Hematopoietic multipotent progenitor cell treated with erythropoietin and hydrocortisone succinate and interleukin-3 and kit ligand, for 6 days (in vitro differentiated cells): Measurements from ENCODE around the gene POMT1.
"Not testable (repeated sequence)": the region's sequence is repeated elsewhere in the genome, so short reads cannot be mapped to it uniquely, and the experiment has no call there.

Source experiments
- DNase-seq: peaks from one replicate; pipeline ENCODE4 v3.0.0-alpha.2; 2015

Gene POMT1

GRCh38 chr9:131525643-131526565 lies 23.2 kb downstream of the POMT1 start:
- no peak for DNase-seq

GRCh38 chr9:131528186-131528585 lies 25.5 kb downstream of the POMT1 start:
- DNase-seq, result no peak

GRCh38 chr9:131528886-131529505 lies 26.3 kb downstream of the POMT1 start:
- no peak for DNase-seq

- DNase-seq, result no peak
These were observed 27.2 kb downstream of the POMT1 start for GRCh38 chr9:131529597-131530545.

DNA sequence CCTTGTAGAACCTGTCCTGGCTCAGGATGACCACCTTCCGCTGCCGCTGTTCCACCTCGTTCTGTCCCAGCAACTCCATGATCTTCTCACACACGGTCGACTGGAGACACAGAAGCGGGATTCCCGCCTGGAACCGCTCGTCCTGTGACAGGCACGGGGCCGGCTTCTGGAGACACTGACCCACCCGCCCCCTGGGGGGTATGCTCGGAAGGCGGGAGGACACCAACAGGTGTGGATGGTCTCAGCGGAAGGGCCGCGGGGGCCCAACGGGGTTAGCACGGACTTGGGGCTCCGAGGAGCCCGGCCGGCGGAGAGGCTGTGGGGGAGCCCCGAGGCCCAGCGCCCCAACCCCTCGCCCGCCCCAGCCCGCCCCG lies 27.8 kb downstream of the POMT1 start:
- peak; percentile 43 for DNase-seq

GRCh38 chr9:131530920-131531832 lies 28.5 kb downstream of the POMT1 start, which contains the start of gene UCK1:
Gene UCK1 (minus strand): TSS chr9:131531263. CDS start chr9:131531174, 89 bp downstream.
- DNase-seq, result peak; percentile 91

DNA sequence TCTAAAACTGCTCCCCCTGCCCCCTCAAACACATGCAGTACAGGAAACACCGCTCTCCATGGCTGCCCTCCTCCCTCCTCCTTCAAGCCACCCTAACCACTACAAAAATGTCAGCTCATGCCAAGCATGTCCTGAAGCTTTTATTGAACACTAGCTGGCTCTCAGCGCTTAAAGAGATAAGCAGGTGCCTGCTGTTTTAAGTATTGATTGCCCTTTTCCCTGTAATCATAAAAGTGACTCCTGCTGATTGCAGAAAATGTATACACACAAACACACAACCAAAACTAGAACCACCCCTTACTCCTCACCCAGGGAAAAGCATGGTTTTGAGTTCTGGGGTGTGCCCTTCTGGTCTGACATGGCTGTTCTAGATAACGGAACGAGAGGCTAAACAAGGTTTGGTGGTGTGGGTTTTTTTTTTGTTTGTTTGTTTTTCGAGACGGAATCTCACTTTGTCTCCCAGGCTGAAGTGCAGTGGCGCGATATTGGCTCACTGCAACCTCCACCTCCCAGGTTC lies 32.1 kb downstream of the POMT1 start:
- peak; percentile 92 for DNase-seq

DNA sequence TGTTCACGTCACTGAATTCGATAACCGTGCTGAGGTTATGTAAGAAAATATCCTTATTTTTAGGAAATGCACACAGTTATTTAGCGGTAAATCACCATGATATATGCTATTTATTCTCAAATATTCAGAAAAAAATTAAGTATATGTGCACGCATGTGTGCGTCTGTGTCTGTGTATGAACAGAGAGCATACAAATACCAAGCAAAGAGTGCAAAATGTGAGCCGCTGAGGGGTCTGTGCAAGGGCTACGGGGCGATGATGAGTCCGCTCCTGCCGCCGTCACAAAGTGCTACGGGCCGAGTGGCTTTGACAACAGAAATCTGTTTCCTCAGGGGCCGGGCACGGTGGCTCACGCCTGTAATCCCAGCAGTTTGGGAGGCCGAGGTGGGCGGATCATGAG lies 35.2 kb downstream of the POMT1 start:
- DNase-seq, result no peak

- no peak for DNase-seq
These were observed 36.7 kb downstream of the POMT1 start for GRCh38 chr9:131539223-131539923.

DNA sequence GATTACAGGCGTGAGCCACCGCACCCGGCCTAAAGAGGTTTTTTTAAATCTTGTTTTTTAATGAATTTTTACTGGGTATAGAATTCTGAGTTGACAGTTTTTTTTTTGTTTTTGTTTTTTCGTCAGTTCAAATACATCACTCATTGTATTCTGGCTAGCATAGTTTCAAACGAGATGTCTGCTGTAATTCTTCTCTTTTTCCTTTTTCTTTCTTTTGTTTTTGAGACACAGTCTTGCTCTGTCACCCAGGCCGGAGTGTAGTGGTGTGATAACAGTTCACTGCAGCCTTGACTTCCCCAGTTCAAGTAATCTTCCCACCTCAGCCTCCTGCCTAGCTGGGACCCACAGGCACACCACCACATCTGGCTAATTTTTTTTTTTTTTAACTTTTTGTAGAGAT lies 40.4 kb downstream of the POMT1 start:
- no peak for DNase-seq

GRCh38 chr9:131545003-131545785 lies 42.5 kb downstream of the POMT1 start, which contains the start of gene PRRT1B:
Gene PRRT1B (plus strand): TSS chr9:131545523. CDS start chr9:131545616, 93 bp downstream.
- DNase-seq, result no peak

GRCh38 chr9:131545786-131546335 lies 43.1 kb downstream of the POMT1 start:
- DNase-seq, result no peak

GRCh38 chr9:131546336-131547084 lies 43.8 kb downstream of the POMT1 start:
- DNase-seq, result no peak

DNA sequence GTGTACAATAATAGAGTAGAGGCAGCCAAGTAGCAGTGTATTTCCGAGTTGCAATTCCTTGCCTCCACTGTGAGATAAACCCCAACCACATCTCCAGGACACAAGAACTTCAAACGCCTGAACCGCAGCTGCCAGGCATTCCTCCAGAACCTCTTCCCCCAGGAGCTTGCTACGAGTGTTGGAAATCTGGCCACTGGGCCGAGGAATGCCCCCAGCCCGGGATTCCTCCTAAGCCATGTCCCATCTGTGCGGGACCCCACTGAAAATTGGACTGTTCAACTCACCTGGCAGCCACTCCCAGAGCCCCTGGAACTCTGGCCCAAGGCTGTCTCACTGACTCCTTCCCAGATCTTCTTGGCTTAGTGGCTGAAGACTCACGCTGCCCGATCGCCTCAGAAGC lies 46.5 kb downstream of the POMT1 start:
- not testable (repeated sequence) for DNase-seq

GRCh38 chr9:131550465-131550864 lies 47.7 kb downstream of the POMT1 start:
- DNase-seq, result not testable (repeated sequence)

GRCh38 chr9:131552030-131552429 lies 49.3 kb downstream of the POMT1 start:
- DNase-seq, result no peak

DNA sequence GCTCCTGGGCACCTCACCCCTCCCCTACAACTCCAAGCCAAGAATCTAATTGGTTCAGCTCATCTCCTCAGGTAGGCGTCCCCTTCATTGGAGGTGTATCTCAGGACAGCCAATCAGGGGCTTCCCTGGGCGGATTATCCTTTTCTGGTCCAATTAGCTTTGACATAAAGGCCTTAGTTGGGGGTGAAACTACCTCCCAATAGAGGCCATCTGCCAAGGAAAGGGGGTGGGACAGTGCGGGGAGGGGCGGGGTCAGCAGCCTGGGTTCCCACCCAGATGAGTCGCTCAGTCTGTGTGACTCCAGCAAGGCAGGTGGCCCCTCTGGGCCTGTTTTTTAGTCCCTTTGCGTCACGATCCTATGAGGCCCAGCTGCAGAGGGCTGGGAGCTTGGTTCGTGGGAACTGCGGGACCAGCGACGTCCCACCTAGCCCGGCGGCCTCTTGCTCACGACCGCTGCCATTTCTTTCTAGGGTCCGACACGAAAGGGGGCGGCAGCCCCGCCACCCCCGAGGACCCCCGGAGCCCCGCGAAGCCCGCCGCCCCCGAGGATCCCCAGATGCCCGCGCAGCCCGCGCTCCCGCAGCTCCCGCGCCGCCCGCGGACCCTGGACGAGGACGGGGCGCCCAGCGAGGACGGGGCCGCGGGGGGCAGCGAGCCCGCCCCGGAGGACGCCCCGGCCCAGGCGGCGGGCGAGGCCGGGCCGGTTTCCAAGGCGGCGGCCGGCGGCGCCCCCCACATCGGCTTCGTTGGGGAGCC lies 51.5 kb downstream of the POMT1 start:
- peak; percentile 39 for DNase-seq

DNA sequence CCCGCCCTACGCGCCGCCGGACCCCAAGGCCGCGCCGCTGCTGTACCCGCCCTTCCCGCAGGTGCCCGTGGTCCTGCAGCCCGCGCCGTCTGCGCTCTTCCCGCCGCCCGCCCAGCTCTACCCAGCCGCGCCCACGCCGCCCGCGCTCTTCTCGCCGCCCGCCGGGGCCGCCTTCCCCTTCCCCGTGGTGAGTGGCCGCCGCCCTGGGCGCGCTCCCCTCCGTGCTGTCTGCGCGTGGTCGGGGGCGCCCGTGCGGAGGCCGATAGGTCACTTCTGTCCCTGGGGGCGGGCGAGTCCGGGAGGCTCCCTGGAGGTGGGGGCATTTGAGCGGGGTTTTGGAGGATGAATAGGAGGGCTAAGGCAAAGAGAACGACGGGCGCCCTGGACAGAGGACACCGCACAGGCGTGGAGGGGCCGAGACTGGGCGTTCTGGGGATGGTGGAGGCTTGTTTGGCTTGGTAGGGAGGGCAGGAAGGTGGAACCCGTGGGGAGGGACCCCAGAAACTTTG lies 52.2 kb downstream of the POMT1 start:
- peak; percentile 28 for DNase-seq
